ENCODE measurements around the gene SLC18A3. TPM values are rescaled to one million over a fixed set of nuclear protein-coding genes. Genes with fewer than 3 reads are reported as not detected.

SLC18A3 gene
- total RNA-seq, 4 donors from 2014 or later = not detected

DNA sequence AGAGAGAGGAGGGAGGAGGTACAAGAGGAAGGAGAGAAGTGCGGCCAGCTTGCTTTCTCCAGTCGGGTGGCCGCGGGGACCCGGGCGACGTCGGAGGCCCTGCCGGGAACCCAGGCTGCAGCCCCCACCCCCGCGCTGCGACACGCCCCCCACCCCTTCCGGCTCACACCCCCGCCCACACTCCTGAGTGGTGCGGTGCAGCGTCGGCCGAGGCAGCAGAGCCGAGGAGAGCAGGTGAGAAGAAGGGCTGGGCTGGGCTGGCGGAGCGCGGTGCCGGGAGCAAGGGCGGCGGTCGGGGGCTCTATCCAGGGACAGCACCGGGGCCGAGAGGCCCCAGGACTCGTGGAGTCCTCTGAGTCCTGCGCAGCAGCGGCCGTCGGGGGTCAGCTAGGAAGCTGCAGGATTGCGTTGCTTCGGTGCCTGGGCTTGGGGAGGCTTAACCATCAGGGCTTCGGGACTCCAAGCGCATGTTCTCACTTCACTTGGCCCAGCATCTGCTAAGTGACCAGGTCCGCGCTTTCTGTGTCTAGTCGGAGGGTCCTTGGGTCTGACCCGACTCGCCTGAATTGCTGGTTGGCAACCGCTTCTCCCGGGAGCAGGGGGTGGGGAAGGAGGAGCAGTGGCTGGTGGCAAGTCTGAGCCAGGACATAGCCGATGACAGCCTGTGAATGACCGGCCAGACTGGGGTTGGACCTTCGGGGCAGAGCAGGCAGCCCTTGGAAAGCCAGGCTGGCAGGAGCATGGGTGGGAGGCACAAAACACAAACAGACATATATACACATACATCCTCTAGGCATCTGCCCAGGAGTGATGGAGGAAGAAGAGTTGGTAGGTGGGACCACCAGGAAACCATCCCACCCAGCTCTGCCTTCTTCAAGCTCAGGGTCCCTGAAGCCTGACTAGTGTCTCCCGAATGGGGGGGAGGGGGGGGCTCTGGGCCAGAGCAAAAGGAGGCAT, 4.4 kb downstream of the SLC18A3 start:
- H3K27me3 ChIP-seq = peaks cover 100% of the 10 kb centered on the region
- DNase-seq (ENCODE audit: low spot score in 2 of 2) = peak; percentile 43 to 57

DNA sequence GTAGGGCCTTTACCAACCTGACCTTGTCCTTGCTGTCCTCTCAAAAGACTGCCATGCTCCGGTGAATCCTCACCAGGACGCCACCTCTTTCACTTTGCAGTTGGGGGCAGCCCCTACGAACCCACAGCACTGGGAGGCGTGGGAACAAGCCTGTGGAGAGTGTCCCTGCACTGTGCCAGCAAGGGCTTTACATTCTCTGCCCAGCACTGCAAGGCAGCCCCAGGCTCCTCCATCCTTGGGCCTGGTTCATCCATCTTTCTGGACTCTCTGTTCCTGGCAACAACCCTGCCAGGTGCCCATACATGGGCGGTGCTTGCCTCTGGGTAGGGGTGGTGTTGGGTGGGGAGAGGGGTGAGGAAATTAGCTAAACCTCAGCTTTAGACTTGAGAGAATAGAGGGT, 5.1 kb downstream of the SLC18A3 start:
- DNase-seq (ENCODE audit: low spot score in 2 of 2) = peak; percentile 51 to 66
- 60% methylated on average over 1 of the region's 5 CpGs for WGBS
- no peaks in the 10 kb centered on the region for H3K9me3 ChIP-seq
- TF ChIP-seq, protein P1, sequence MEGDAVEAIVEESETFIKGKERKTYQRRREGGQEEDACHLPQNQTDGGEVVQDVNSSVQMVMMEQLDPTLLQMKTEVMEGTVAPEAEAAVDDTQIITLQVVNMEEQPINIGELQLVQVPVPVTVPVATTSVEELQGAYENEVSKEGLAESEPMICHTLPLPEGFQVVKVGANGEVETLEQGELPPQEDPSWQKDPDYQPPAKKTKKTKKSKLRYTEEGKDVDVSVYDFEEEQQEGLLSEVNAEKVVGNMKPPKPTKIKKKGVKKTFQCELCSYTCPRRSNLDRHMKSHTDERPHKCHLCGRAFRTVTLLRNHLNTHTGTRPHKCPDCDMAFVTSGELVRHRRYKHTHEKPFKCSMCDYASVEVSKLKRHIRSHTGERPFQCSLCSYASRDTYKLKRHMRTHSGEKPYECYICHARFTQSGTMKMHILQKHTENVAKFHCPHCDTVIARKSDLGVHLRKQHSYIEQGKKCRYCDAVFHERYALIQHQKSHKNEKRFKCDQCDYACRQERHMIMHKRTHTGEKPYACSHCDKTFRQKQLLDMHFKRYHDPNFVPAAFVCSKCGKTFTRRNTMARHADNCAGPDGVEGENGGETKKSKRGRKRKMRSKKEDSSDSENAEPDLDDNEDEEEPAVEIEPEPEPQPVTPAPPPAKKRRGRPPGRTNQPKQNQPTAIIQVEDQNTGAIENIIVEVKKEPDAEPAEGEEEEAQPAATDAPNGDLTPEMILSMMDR (IDR thresholded peaks at IDR 0.05) = no peak
- TF ChIP-seq POLR2A (IDR thresholded peaks at IDR 0.05) = no peak
- no peak for TF ChIP-seq EP300 (IDR thresholded peaks at IDR 0.05)
- TF ChIP-seq POLR2AphosphoS5 (IDR thresholded peaks at IDR 0.05) = no peak
- no peak overlapping the region for H3K4me3 ChIP-seq
- peaks cover 25% of the 10 kb centered on the region for H3K4me1 ChIP-seq
- no peaks in the 10 kb centered on the region for H3K36me3 ChIP-seq
- H3K27ac ChIP-seq = no peak overlapping the region
- H3K27me3 ChIP-seq = peaks cover 99% of the 10 kb centered on the region

More for the DNA sequence above, 4.4 kb downstream of the SLC18A3 start:
- Histone ChIP-seq H3K36me3 (no peaks in the 10 kb centered on the region), H3K27ac (no peak overlapping the region), H3K9me3 (no peaks in the 10 kb centered on the region), H3K4me3 (no peak overlapping the region), H3K4me1 (peaks cover 32% of the 10 kb centered on the region)
- TF ChIP-seq POLR2A (IDR thresholded peaks at IDR 0.05) = no peak
- TF ChIP-seq, protein P1 (IDR thresholded peaks at IDR 0.05) = no peak
- TF ChIP-seq POLR2AphosphoS5 (IDR thresholded peaks at IDR 0.05) = no peak
- TF ChIP-seq EP300 (IDR thresholded peaks at IDR 0.05) = no peak
- 10% methylated on average over 43 of the region's 49 CpGs for WGBS

DNA sequence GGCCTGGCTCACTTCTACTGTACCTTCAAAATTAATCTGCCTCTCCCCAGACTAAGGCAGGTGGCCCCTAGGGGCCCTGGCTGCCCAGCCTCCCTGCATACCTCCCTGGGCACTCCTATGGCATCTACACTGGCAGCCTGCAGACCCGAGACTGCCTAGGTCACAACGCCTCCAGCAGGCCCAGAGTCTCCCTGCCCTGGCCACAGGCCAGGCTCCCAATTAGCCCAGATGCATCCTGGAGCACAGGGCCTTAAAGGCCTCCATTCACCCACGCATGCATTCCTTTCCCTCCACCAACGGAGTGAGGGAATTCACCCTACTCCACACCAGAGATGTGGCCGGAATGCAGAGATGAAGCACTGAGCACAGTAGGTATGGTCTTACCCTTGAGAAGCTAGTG, 5.6 kb downstream of the SLC18A3 start:
- Histone ChIP-seq H3K27ac (no peak overlapping the region), H3K9me3 (no peaks in the 10 kb centered on the region), H3K4me3 (no peak overlapping the region), H3K36me3 (no peaks in the 10 kb centered on the region), H3K27me3 (peaks cover 99% of the 10 kb centered on the region), H3K4me1 (peaks cover 20% of the 10 kb centered on the region)
- 66% methylated on average over 4 of the region's 5 CpGs for WGBS
- TF ChIP-seq POLR2A (IDR thresholded peaks at IDR 0.05) (no peak), POLR2AphosphoS5 (IDR thresholded peaks at IDR 0.05) (no peak), EP300 (IDR thresholded peaks at IDR 0.05) (no peak)
- TF ChIP-seq, protein P1 (IDR thresholded peaks at IDR 0.05) = no peak
- peak; percentile 7 to 34 for DNase-seq (ENCODE audit: low spot score in 2 of 2)

DNA sequence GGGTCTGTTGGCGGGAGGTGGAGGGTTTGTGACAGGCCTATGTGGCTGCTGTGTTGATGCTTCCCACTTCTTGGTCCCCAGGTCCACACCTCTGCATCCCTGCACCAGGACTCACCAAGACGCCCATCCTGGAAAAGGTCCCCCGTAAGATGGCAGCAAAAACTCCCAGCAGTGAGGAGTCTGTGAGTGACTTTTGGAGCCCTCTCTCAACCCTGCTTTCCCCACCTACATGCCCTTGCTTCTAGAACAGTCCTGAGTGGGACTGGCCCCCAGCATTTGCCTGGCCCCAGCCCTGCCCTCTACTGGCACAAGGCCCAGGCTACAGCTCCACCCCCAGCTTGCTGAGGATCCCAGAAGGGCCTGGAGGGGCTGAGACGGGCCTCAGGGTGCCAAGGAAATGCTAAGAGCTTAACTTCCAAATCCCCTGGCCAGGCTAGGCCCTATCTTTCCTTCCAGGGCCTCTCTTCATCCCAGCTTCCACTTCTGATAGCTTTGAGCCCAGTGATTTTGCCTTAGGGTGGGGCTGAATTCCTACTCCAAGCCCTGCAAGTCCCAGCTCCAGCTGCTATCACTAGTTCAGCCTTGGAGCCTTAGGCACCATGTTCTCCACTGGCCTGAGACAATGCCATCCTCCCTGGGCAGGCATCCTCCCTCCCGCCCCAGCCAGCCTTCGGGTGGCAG, 6.5 kb downstream of the SLC18A3 start:
- DNase-seq (ENCODE audit: low spot score in 2 of 2) = peak; percentile 30 to 62
- peaks cover 12% of the 10 kb centered on the region for H3K4me1 ChIP-seq
- no peak overlapping the region for H3K4me3 ChIP-seq
- TF ChIP-seq POLR2AphosphoS5 (IDR thresholded peaks at IDR 0.05) (no peak), POLR2A (IDR thresholded peaks at IDR 0.05) (no peak), EP300 (IDR thresholded peaks at IDR 0.05) (no peak)
- TF ChIP-seq, protein P1 (IDR thresholded peaks at IDR 0.05) = no peak
- peaks cover 96% of the 10 kb centered on the region for H3K27me3 ChIP-seq
- 72% methylated on average over 5 of the region's 6 CpGs for WGBS
- H3K9me3 ChIP-seq = no peaks in the 10 kb centered on the region
- no peaks in the 10 kb centered on the region for H3K36me3 ChIP-seq
- no peak overlapping the region for H3K27ac ChIP-seq

All from suprapubic skin (tissue), 4 donors.